Mammary epithelial cell (primary cell): Measurements from ENCODE around the gene DOCK11.

Experiments used
- EZH2 ChIP-seq: IDR thresholded peaks from 2 replicates; pipeline ENCODE4 v1.6.1; 2012; ENCODE audit warnings: low read length, inconsistent platforms, borderline replicate concordance
- TF ChIP-seq, protein P1 (sequence below), 2 donors: IDR thresholded peaks in 1 of 2; conservative IDR thresholded peaks in 1 of 2; 2 replicates each; pipeline ENCODE4 v1.5.1; 2011 to 2012; ENCODE audit warnings: inconsistent platforms in 2 of 2, low read length in 2 of 2, mild to moderate bottlenecking in 2 of 2, control low read depth in 1 of 2, low read depth in 1 of 2; ENCODE audit not compliant: insufficient read depth in 1 of 2; ENCODE audit errors: extremely low read depth in 1 of 2

DNA sequence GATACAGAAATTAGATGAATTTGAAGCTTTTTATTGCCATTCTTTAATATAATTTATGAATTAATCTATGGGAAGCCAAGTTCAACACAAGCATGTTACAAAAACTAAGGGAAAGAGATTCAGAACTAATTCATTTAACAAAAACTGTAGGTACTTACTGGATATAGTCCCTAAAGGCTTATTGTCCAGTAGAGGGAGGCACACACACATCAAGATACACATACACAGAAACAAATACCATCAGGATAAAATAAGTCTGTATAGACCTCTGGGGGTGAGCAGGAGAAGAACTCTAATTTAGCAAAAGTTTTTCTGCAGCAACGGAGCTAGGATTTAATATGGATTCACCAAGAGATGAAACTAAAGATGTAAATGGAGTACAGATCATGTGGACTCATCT, 148.8 kb downstream of the DOCK11 start:
- TF ChIP-seq, protein P1, sequence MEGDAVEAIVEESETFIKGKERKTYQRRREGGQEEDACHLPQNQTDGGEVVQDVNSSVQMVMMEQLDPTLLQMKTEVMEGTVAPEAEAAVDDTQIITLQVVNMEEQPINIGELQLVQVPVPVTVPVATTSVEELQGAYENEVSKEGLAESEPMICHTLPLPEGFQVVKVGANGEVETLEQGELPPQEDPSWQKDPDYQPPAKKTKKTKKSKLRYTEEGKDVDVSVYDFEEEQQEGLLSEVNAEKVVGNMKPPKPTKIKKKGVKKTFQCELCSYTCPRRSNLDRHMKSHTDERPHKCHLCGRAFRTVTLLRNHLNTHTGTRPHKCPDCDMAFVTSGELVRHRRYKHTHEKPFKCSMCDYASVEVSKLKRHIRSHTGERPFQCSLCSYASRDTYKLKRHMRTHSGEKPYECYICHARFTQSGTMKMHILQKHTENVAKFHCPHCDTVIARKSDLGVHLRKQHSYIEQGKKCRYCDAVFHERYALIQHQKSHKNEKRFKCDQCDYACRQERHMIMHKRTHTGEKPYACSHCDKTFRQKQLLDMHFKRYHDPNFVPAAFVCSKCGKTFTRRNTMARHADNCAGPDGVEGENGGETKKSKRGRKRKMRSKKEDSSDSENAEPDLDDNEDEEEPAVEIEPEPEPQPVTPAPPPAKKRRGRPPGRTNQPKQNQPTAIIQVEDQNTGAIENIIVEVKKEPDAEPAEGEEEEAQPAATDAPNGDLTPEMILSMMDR (conservative IDR thresholded peaks at IDR 0.05 in 1 of 2, IDR thresholded peaks at IDR 0.05 in 1 of 2; ENCODE audit: extremely low read depth in 1 of 2, insufficient read depth in 1 of 2, low read depth in 1 of 2, low read length in 2 of 2) = peak; percentile 21 to 57
- no peak for TF ChIP-seq EZH2
